GM03348 (cell line): ENCODE results near the gene RNF123.

Experiments used
- DNase-seq: peaks from one replicate; pipeline ENCODE4 v3.0.0; 2012; ENCODE audit warnings: low spot score

RNF123 gene

GRCh38 chr3:49658711-49659110, 30.6 kb upstream of the RNF123 start:
- no peak for DNase-seq

DNA sequence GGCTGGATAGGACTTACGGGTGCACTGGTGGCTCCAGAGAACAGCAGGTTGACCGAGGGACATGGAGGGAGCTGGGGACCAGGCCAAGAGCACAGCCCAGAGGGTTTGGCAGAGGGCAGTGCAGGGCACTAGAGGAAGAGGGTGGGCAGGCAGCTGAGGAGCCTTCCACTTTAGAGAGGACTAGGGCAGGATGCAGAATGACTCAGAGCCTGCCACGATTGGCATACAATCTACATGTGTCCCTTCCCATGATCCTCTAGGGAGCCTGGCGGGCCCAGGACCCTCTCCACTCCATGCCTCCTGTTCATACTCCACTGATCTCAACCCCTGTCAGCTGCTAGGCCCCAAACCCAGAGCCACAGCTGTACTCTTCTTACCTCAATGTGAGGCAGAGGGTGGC, 29.6 kb upstream of the RNF123 start:
- DNase-seq = no peak

GRCh38 chr3:49661281-49661680, 28.1 kb upstream of the RNF123 start:
- no peak for DNase-seq

DNA sequence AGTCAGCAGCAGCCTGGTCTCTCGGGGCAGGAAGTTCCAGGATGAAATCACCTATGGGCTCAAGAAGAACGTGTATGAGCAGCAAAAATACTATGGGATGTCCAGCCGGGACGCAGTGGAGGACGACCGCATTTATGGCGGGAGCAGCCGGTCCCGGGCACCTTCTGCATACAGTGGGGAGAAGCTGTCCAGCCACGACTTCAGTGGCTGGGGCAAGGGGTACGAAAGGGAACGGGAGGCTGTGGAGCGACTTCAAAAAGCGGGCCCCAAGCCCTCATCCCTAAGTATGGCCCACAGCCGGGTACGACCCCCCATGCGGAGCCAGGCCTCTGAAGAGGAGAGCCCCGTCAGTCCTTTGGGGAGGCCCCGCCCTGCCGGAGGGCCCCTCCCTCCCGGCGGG, 27.3 kb upstream of the RNF123 start:
- DNase-seq = no peak

DNA sequence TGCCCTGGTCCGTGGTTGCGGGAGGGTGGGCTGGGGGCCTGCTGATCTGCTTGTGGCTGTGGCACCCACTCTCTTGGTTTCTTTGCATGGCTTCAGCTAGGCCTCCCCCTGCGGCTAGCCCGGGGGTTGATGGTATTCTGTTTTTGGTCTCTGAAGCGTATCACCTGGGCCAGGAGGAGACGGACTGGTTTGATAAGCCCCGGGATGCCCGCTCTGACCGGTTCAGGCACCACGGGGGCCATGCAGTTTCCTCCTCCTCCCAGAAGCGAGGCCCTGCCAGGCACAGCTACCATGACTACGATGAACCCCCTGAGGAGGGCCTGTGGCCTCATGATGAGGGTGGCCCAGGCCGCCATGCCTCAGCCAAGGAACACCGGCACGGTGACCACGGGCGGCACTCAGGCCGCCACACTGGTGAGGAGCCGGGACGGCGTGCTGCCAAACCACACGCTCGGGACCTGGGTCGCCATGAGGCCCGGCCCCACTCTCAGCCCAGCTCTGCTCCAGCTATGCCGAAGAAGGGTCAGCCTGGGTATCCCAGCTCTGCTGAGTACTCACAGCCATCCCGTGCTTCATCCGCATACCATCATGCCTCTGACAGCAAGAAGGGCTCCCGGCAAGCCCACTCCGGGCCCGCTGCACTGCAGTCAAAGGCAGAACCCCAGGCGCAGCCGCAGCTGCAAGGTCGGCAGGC, 26.5 kb upstream of the RNF123 start:
- no peak for DNase-seq

GRCh38 chr3:49663831-49664230, 25.5 kb upstream of the RNF123 start:
- no peak for DNase-seq

GRCh38 chr3:49664300-49664699, 25.1 kb upstream of the RNF123 start:
- DNase-seq = no peak

GRCh38 chr3:49665822-49666519, 23.4 kb upstream of the RNF123 start:
- DNase-seq = no peak

- DNase-seq = peak; percentile 40
These were observed 22.8 kb upstream of the RNF123 start for GRCh38 chr3:49666592-49666991.

DNA sequence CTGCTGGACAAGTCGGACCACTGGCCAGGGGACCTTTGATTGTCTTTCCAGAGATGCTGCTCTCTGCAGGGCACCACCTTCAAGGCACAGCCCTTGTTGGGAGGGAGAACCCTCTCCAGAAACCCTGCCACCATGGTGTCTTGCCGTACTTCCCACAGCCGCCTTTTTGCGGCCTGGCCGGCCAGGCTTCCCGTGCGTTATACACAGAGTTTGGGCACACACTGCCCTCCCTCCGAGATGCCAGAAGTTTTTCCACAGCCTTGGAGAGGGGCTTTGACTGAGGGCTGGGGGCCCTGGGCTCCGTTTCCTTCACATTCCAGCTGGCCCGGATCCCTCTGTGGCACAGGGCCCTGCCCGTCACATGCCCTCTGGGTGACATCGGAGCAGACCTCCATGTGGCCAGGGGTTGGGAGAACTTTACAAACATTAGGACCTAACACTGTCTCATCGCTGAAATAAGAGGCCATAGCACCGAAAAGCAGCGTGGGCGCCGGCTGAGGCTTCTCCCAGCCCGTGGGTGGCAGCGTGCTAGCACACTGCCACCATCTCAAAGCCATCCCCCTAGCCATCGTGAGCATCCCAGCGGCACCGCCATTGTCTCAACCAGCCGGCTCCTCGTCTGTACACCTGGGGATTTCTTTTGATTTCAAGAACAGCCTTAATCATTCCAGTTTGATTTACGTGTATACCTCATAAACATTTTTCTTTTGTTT, 21.5 kb upstream of the RNF123 start:
- no peak for DNase-seq

GRCh38 chr3:49668414-49668797, 21.0 kb upstream of the RNF123 start:
- peak; percentile 23 for DNase-seq

GRCh38 chr3:49668861-49669260, 20.5 kb upstream of the RNF123 start:
- DNase-seq = peak; percentile 45

DNA sequence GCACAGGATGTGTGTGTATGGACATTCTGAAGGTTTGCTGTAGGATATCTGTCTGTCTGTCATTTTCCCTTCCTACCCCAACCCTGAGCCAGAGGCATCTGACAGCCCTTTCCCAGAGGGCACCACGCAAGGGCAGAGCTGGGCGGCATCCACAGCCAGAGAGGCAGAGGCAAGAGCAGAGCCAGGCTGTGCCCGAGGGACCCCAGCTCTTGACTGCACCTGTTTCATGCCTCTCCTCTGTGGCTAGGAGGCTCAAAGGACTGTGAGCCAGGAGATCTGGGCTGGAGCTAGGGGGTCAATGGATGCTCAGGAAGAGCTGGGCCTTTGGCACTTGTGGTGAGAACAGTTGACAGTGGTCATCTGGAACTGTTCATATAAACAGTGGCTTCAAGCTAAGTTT, 20.0 kb upstream of the RNF123 start:
- no peak for DNase-seq

DNA sequence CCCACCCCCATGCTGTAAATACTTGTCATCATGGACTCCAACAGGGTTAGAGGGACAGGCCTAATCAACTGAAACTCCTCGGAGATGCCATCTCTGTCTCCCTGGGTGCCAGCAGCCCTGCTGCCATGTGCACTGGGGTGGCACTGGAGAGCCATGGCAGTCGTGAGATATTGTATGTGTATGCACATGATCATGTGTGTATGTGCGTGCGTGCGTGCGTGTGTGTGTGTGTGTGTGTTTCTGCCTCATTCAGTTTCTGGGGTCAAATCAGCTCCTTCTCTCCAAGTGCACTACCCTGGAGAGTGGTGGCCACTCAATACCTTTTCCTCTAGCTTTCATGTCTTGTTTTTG, 18.4 kb upstream of the RNF123 start:
- DNase-seq = no peak

DNA sequence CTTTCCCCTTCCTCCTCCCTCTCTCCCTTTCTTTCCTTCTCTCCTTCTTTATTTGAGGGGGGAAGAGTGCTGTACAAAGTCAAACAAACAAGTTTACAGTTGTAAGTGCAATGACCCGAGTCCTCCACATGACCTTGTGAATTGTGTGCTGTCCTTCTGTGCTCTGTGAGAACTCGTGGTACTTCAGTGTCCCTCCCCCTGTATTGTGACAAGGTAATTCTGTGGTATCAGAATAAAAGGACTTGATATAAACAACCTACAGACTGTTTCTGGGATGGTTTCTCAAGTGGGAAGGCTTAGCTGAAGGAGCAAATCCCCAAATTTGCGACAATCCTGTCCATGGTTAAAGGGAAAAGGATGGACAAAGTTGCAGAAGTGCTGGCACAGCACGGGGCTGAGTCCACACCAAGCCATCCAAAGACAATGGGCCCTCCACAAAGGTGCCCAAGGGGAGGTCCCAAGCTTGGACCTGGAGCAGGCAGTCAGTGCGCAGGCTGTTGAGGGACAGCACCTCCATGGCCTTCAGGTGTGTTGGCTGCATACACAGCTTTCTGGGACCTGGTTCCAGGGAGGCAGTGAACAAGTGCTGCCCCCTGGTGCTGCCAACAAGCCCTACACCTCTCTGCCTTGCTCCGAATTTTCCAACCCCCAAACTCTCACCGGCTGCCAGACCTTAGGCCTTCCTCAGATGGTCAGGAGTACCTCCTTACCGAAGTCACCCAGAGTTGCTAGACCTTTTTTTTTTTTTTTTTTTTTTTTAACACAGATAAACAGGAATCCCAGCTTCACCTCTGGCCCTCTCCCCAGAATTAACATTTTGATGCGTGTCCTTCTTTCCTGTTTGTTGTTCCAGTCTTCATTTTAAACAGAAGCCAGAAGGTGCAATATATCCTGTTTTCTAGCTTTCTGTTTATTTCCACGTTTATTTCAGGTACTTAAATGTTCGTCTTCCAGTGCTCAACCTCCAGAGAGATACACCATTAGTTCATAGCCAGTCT, 17.8 kb upstream of the RNF123 start:
- DNase-seq = peak; percentile 82

GRCh38 chr3:49673121-49673714, 16.1 kb upstream of the RNF123 start:
- no peak for DNase-seq

DNA sequence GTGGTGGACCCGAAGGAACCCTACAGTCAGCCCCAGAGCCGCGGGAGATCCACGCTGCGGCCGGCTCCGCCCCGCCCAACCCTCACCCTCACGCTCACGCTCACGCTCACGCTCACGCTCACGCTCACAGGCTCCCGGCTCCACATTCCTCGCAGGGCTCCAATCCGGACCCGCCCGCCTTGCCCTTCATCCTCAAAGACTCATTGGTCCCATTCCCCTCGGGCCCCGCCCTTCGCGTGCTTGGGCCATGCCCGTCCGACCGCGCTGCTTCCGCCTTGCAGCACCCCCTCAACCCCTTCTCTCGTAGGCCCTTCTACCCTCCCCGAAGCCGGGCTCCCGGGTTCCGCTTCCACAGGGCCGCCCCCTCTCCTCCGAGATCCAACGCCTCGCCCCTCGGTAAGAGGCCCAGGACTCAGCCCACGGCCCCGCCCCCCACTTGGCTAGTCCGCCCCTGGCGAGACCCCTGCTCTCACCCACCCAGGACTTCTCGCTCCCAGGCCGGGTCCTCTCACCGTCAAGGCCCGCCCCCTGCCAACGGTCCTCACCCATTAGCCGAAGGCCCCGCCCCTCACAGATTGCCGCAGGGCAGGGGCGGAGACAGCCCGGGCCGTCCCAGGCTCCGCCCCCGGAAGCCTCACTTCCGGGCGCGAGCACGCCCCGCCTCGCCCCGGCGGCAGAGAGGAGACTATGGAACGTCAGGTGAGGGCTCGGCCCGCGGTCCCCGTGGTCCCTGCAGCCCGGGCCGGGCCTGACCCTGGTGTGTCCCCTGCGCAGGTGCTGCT, 15.5 kb upstream of the RNF123 start, which contains the start of gene APEH:
APEH (plus strand) TSS at position 637 of the 782 bp plus-strand sequence; CDS start at position 688, 51 bp downstream.
- peak; percentile 99 for DNase-seq

DNA sequence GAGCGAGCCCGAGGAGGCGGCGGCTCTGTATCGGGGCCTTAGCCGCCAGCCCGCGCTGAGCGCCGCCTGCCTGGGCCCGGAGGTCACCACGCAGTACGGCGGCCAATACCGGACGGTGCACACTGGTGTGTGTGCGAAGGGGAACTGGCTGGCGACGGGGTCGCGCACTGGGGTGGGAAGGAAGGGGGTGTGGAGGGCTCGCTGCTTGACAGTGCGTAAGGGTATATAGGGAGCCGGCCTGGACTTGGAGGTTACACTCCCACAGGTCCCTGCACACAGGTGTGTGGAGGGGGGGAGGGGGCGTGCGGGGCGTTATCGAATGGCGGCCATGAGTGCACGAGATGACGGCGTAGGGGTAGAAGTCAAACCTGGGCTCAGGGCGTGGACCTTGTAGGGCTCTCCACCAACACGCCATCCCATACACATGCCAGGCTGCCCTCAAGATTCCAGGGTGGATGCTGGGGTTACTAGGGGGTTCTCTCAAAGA, 14.8 kb upstream of the RNF123 start:
- DNase-seq = no peak

GRCh38 chr3:49675912-49676311, 13.4 kb upstream of the RNF123 start:
- DNase-seq = no peak

- DNase-seq = no peak
These were observed 8.7 kb upstream of the RNF123 start for GRCh38 chr3:49680493-49681231.
